HEK293 (cell line): ENCODE results near the gene BTBD2.

Source experiments
- CTCF ChIA-PET: fragments of 350-600 bp; formaldehyde crosslinking; extraction: SDS; loops from one replicate; lab custom pipeline; 2021; ENCODE audit warnings: antibody characterized with exemption; lab: Yijun Ruan, JAX
- POLR2A ChIA-PET: fragments of 300-600 bp; formaldehyde crosslinking; extraction: SDS; loops from one replicate; lab custom pipeline; 2020; ENCODE audit warnings: antibody characterized with exemption, inconsistent platforms; lab: Yijun Ruan, JAX
- H3K27ac ChIP-seq: fragments of 200-500 bp; sonication (Bioruptor generic); 2 replicates; pipeline ENCODE4 v1.5.1; 2014; ENCODE audit warnings: low read depth, low read length, control low read depth, inconsistent platforms; ENCODE audit errors: extremely low read depth
- H3K36me3 ChIP-seq, 2 experiments: fragments of 200-500 bp in 1 of 2; sonication (Bioruptor generic) in 1 of 2; 1 replicate in 1 of 2; 2 replicates in 1 of 2; pipeline ENCODE4 v1.5.1; 2014 to 2017; ENCODE audit warnings: inconsistent platforms in 2 of 2, low read length in 2 of 2; ENCODE audit not compliant: control insufficient read depth in 2 of 2, insufficient read depth in 1 of 2
- H3K4me1 ChIP-seq: fragments of 200-500 bp; sonication (Bioruptor generic); 2 replicates; pipeline ENCODE4 v1.5.1; 2014; ENCODE audit warnings: mild to moderate bottlenecking, low read length, inconsistent platforms; ENCODE audit not compliant: control insufficient read depth, insufficient read depth
- H3K4me3 ChIP-seq: 2 replicates; pipeline ENCODE4 v1.5.1; 2011; ENCODE audit warnings: low read depth, mild to moderate bottlenecking, control low read depth, low read length, moderate library complexity
- H3K9me3 ChIP-seq: fragments of 200-500 bp; sonication (Bioruptor generic); 2 replicates; pipeline ENCODE4 v1.5.1; 2014; ENCODE audit warnings: low read depth, low read length, inconsistent platforms; ENCODE audit not compliant: control insufficient read depth, insufficient read depth
- SP7 ChIP-seq: fragments of 450-650 bp; formaldehyde crosslinking; IDR thresholded peaks from 2 replicates; pipeline ENCODE4 v1.5.1; 2016; ENCODE audit warnings: missing biosample characterization, missing genetic modification characterization
- ZFP3 ChIP-seq: fragments of 450-650 bp; formaldehyde crosslinking; IDR thresholded peaks from 2 replicates; pipeline ENCODE4 v1.5.1; 2016; ENCODE audit warnings: low read depth, missing biosample characterization, missing genetic modification characterization
- ZIC2 ChIP-seq: fragments of 450-650 bp; formaldehyde crosslinking; IDR thresholded peaks from 2 replicates; pipeline ENCODE4 v1.5.1; 2016; ENCODE audit warnings: missing biosample characterization, missing genetic modification characterization
- ZNF211 ChIP-seq: fragments of 450-650 bp; formaldehyde crosslinking; IDR thresholded peaks from 2 replicates; pipeline ENCODE4 v1.5.1; 2016; ENCODE audit warnings: low read depth, missing biosample characterization, missing genetic modification characterization
- ZNF248 ChIP-seq: fragments of 450-650 bp; formaldehyde crosslinking; IDR thresholded peaks from 2 replicates; pipeline ENCODE4 v1.5.1; 2017; ENCODE audit warnings: missing biosample characterization, missing genetic modification characterization
- ZNF311 ChIP-seq: fragments of 450-650 bp; formaldehyde crosslinking; IDR thresholded peaks from 2 replicates; pipeline ENCODE4 v1.5.1; 2017; ENCODE audit warnings: missing biosample characterization, missing genetic modification characterization, borderline replicate concordance
- ZNF514 ChIP-seq: fragments of 450-650 bp; formaldehyde crosslinking; IDR thresholded peaks from 2 replicates; pipeline ENCODE4 v1.5.1; 2016; ENCODE audit warnings: missing biosample characterization, missing genetic modification characterization
- ZNF521 ChIP-seq: fragments of 450-650 bp; formaldehyde crosslinking; IDR thresholded peaks from 2 replicates; pipeline ENCODE4 v1.5.1; 2017; ENCODE audit warnings: missing biosample characterization, mild to moderate bottlenecking, missing genetic modification characterization
- ZNF529 ChIP-seq: fragments of 450-650 bp; formaldehyde crosslinking; IDR thresholded peaks from 2 replicates; pipeline ENCODE4 v1.5.1; 2017; ENCODE audit warnings: missing genetic modification characterization, missing biosample characterization; ENCODE audit not compliant: insufficient replicate concordance
- TF ChIP-seq, protein P1 (sequence below): fragments of 450-650 bp; formaldehyde crosslinking; IDR thresholded peaks from 2 replicates; pipeline ENCODE4 v1.5.1; 2016; ENCODE audit warnings: missing biosample characterization, missing genetic modification characterization
- TF ChIP-seq, protein P2 (sequence below): fragments of 450-650 bp; formaldehyde crosslinking; IDR thresholded peaks from 2 replicates; pipeline ENCODE4 v1.5.1; 2016; ENCODE audit warnings: missing biosample characterization, missing genetic modification characterization
- TF ChIP-seq, protein P3 (sequence below): fragments of 450-650 bp; formaldehyde crosslinking; IDR thresholded peaks from 2 replicates; pipeline ENCODE4 v1.5.1; 2016; ENCODE audit warnings: missing biosample characterization, missing genetic modification characterization
- TF ChIP-seq, protein P4 (sequence below): fragments of 450-650 bp; formaldehyde crosslinking; IDR thresholded peaks from 2 replicates; pipeline ENCODE4 v1.5.1; 2017; ENCODE audit warnings: missing biosample characterization, missing genetic modification characterization
- TF ChIP-seq, protein P5 (sequence below): fragments of 450-650 bp; formaldehyde crosslinking; IDR thresholded peaks from 2 replicates; pipeline ENCODE4 v1.5.1; 2016; ENCODE audit warnings: missing biosample characterization, missing genetic modification characterization, borderline replicate concordance

The BTBD2 gene

DNA sequence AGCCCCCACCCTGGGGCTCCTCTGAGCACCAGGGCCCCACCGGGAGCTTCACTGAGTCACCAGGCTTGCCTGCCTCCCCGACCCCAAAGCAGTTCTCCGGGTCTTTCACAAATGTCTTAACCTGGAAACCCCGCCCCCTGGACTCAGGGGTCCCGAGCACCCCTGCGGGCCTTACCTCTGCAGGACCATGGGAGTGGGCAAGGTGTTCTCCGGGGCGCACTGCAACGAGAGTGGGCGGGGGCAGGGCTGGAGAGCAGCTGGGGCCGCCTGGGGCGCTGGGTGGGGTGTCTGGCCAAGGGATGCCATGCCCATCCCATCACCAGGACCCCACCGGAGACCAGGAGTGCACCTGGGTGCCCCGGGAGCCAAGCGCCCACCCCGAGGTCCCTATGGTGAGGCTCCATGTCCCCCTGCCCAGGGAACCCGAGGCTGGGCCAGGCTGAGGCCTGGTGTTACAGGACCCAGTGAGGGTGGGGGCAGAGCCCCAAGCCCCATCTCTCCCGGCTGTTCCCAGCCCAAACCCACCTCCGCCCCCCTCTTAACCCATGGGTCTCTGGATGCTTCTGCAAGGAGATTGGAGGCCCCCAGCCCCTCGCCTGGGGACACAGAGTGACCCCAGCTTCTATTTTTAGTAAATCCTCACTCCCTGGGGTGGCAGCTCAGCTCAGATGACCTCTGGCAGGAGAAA lies 24.6 kb upstream of the BTBD2 start (continued):
- TF ChIP-seq, protein P1, sequence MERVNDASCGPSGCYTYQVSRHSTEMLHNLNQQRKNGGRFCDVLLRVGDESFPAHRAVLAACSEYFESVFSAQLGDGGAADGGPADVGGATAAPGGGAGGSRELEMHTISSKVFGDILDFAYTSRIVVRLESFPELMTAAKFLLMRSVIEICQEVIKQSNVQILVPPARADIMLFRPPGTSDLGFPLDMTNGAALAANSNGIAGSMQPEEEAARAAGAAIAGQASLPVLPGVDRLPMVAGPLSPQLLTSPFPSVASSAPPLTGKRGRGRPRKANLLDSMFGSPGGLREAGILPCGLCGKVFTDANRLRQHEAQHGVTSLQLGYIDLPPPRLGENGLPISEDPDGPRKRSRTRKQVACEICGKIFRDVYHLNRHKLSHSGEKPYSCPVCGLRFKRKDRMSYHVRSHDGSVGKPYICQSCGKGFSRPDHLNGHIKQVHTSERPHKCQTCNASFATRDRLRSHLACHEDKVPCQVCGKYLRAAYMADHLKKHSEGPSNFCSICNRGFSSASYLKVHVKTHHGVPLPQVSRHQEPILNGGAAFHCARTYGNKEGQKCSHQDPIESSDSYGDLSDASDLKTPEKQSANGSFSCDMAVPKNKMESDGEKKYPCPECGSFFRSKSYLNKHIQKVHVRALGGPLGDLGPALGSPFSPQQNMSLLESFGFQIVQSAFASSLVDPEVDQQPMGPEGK: 0 out of 2 replicates have a peak, but pooled peaks have one; percentile 16

DNA sequence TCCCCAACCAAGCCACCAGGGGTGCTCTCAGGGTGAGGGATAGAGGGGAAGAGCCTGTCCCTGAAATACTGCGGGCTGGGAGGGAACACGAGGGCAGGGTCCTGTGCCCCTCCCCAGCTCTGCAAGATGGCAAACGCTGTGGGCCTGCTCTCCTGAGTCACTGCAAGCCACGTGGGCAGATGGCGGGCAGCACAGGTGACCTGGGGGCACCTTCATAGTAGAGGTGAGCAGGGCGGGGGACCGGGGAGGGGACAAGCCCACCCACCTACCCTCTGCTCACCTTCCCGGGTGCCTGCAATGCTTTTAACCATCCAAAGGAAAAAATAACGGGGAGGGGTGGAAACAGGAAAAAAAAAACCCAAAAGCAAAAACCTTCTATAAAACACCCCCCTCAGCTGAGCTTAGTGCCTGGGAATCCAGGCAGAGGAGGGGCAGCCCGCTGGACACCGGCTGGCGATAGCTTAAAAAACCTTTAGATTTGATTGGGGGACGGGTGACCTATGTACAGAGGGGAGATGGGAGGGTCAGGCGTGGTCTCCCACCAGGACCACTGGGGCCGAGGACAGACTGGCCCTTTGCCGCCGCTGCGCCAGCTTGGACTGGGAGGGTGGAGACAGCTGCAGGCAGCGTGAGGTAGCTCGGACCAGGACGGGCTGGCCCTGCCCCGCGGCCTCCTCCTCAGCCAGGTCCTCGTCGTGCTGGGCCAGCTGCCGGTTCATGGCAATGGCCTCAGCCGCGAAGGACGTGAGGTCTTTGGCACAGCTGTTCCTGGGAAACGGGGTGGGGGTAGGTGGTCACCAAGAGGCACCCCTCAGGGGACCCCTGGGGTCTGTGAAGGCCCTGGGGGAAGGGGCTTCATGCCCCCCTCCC lies 23.8 kb upstream of the BTBD2 start:
- Histone ChIP-seq H3K4me3 (no peak overlapping the region), H3K36me3 (peaks cover 0 to 52% of the 10 kb centered on the region in 2 experiments; a peak in 2 of 3 replicates), H3K27ac (no peak overlapping the region), H3K4me1 (peaks cover 13% of the 10 kb centered on the region), H3K9me3 (no peaks in the 10 kb centered on the region)
- no peak for TF ChIP-seq ZNF514
- TF ChIP-seq, protein P2, sequence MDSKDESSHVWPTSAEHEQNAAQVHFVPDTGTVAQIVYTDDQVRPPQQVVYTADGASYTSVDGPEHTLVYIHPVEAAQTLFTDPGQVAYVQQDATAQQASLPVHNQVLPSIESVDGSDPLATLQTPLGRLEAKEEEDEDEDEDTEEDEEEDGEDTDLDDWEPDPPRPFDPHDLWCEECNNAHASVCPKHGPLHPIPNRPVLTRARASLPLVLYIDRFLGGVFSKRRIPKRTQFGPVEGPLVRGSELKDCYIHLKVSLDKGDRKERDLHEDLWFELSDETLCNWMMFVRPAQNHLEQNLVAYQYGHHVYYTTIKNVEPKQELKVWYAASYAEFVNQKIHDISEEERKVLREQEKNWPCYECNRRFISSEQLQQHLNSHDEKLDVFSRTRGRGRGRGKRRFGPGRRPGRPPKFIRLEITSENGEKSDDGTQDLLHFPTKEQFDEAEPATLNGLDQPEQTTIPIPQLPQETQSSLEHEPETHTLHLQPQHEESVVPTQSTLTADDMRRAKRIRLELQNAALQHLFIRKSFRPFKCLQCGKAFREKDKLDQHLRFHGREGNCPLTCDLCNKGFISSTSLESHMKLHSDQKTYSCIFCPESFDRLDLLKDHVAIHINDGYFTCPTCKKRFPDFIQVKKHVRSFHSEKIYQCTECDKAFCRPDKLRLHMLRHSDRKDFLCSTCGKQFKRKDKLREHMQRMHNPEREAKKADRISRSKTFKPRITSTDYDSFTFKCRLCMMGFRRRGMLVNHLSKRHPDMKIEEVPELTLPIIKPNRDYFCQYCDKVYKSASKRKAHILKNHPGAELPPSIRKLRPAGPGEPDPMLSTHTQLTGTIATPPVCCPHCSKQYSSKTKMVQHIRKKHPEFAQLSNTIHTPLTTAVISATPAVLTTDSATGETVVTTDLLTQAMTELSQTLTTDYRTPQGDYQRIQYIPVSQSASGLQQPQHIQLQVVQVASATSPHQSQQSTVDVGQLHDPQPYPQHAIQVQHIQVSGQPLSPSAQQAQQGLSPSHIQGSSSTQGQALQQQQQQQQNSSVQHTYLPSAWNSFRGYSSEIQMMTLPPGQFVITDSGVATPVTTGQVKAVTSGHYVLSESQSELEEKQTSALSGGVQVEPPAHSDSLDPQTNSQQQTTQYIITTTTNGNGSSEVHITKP (tag by site-specific recombination): 0 out of 2 replicates have a peak, but pooled peaks have one; percentile 13
- no peak for TF ChIP-seq ZNF311 (tag by site-specific recombination)
- ChIA-PET POLR2A (interaction anchor here (0.9 kb wide), 1 partner anchor 10 kb away, joined by 3 read pairs; no protein-coding TSS in a partner anchor), CTCF (interaction anchor here (0.7 to 1.1 kb wide), 2 partner anchors 20 to 31 kb away, joined by 3 to 8 read pairs; no protein-coding TSS in a partner anchor)

DNA sequence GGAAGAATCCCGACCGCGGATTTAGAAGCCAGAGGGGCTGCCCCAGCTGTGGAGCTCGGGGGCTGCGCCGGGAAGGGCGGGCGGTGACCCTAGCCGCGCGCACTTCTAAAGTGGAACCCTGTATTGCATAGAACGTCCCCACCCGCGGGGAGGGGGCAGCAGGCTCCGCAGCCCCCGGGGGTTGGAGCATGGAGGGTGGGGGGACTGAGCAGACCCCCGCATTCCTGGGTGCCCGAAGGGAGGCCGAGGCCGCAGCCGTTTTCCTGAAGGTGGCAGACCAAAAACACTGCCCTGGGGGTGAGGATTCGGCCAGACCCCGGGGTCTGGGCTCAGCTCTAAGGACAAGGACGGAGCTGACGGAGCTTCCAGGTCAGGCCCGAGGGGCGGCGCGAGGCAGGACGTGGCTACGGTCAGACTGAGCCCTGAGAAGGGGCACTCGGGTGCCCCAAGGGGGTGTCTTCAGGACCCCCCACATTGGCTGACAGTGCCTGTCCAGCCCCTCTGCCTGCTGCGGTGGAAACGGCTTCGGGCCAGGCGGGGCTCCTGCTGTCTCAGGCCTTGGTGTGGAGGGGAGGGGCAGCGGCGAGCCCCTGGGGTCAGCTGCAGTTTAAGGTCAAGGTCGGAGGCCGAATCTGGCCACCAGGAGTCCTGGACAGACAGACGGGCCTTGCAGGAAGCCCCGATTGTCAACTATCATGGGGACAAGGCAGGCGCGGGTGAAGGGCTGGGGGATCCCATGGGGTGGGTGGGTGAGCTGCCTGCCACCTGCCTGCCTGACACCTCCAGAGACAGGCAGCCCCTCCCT lies 23.0 kb upstream of the BTBD2 start:
- no peak overlapping the region for H3K4me3 ChIP-seq
- CTCF ChIA-PET: interaction anchor here (0.7 to 1.1 kb wide), 4 partner anchors 18 to 698 kb away, joined by 3 to 8 read pairs (median 3); no protein-coding TSS in a partner anchor
- H3K9me3 ChIP-seq: no peaks in the 10 kb centered on the region
- POLR2A ChIA-PET: interaction anchor here (0.9 to 1.3 kb wide), 2 partner anchors 11 to 25 kb away, joined by 3 read pairs; no protein-coding TSS in a partner anchor
- H3K27ac ChIP-seq: no peak overlapping the region
- H3K4me1 ChIP-seq: peaks cover 13% of the 10 kb centered on the region
- peaks cover 0 to 49% of the 10 kb centered on the region in 2 experiments; a peak in 2 of 3 replicates for H3K36me3 ChIP-seq
- TF ChIP-seq, protein P3, sequence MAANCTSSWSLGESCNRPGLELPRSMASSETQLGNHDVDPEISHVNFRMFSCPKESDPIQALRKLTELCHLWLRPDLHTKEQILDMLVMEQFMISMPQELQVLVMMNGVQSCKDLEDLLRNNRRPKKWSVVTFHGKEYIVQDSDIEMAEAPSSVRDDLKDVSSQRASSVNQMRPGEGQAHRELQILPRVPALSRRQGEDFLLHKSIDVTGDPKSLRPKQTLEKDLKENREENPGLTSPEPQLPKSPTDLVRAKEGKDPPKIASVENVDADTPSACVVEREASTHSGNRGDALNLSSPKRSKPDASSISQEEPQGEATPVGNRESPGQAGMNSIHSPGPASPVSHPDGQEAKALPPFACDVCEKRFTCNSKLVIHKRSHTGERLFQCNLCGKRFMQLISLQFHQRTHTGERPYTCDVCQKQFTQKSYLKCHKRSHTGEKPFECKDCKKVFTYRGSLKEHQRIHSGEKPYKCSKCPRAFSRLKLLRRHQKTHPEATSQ (tag by site-specific recombination): no peak
- TF ChIP-seq SP7 (tag by site-specific recombination) (no peak), ZNF211 (tag by site-specific recombination) (no peak), ZFP3 (tag by site-specific recombination) (no peak), ZNF248 (tag by site-specific recombination) (no peak), ZNF529 (tag by site-specific recombination) (no peak), ZNF514 (no peak), ZIC2 (no peak), ZNF521 (tag by site-specific recombination) (no peak)
- TF ChIP-seq, protein P4, sequence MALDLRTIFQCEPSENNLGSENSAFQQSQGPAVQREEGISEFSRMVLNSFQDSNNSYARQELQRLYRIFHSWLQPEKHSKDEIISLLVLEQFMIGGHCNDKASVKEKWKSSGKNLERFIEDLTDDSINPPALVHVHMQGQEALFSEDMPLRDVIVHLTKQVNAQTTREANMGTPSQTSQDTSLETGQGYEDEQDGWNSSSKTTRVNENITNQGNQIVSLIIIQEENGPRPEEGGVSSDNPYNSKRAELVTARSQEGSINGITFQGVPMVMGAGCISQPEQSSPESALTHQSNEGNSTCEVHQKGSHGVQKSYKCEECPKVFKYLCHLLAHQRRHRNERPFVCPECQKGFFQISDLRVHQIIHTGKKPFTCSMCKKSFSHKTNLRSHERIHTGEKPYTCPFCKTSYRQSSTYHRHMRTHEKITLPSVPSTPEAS (tag by site-specific recombination): no peak
- TF ChIP-seq, protein P5, sequence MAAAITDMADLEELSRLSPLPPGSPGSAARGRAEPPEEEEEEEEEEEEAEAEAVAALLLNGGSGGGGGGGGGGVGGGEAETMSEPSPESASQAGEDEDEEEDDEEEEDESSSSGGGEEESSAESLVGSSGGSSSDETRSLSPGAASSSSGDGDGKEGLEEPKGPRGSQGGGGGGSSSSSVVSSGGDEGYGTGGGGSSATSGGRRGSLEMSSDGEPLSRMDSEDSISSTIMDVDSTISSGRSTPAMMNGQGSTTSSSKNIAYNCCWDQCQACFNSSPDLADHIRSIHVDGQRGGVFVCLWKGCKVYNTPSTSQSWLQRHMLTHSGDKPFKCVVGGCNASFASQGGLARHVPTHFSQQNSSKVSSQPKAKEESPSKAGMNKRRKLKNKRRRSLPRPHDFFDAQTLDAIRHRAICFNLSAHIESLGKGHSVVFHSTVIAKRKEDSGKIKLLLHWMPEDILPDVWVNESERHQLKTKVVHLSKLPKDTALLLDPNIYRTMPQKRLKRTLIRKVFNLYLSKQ (tag by site-specific recombination): no peak
